ENCODE results near the gene LTBP2. TPM values are rescaled to one million over a fixed set of nuclear protein-coding genes. Genes with fewer than 3 reads are reported as not detected.

Gene LTBP2
- 10 to 100 TPM; 19.8 to 51.9 (median 28.8) TPM for total RNA-seq

DNA sequence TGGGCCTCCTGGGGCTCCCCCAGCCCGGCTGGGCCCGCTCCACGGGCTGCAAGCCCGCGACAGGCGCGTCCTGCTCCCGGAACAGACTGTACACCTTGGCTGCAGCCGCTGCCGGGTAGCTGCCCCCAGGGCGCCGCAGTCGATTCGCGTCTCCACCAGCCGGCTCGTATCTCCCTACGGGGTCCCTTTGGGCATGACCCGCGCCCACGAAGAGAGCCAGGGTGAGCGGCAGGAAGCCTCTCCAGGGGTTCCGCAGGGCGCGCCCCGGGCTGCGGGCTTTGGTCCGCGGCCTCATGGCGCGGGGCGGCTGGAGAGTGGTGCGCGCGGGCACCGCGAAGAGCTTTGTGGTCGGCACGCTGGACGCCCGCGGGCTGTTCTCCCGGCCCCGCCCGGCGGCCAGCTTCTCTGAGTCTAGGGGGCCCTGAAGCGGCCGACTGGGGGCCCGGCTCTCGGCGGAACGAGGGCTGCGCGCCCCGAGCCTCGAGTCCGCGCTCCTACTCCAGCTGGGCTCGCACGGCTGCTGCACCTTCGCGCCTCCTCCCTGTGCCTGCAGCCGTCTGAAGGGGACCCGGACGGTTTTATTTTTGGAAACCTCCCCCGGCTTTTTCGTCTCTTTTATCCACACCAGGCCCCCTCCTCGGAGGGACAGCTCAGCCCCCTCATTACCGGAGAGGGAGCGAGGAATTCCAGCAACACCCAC is at the start of gene LTBP2:
TSS of gene LTBP2 (minus strand) at position 588 of the 700 bp plus-strand sequence. CDS start at position 295, 293 bp downstream.
- Histone ChIP-seq H3K4me3 (peak within 1 kb of the TSS; percentile 61 to 96 (median 70)), H3K27ac (peak within 1 kb of the TSS; percentile 37 to 56 (median 50)), H3K36me3 (no peaks in the 10 kb centered on the region), H3K9me3 (no peaks in the 10 kb centered on the region), H3K27me3 (peaks cover 16 to 37% (median 17%) of the 10 kb centered on the region in 3 donors), H3K4me1 (peaks cover 7 to 9% of the 10 kb centered on the region in 2 donors)
- DNase-seq: no peak
- ATAC-seq: peak; percentile 18 to 34
- TF ChIP-seq, protein P1, sequence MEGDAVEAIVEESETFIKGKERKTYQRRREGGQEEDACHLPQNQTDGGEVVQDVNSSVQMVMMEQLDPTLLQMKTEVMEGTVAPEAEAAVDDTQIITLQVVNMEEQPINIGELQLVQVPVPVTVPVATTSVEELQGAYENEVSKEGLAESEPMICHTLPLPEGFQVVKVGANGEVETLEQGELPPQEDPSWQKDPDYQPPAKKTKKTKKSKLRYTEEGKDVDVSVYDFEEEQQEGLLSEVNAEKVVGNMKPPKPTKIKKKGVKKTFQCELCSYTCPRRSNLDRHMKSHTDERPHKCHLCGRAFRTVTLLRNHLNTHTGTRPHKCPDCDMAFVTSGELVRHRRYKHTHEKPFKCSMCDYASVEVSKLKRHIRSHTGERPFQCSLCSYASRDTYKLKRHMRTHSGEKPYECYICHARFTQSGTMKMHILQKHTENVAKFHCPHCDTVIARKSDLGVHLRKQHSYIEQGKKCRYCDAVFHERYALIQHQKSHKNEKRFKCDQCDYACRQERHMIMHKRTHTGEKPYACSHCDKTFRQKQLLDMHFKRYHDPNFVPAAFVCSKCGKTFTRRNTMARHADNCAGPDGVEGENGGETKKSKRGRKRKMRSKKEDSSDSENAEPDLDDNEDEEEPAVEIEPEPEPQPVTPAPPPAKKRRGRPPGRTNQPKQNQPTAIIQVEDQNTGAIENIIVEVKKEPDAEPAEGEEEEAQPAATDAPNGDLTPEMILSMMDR (IDR thresholded peaks at IDR 0.05 in 4 of 5, conservative IDR thresholded peaks at IDR 0.05 in 1 of 5): no peak
- no peak for TF ChIP-seq POLR2A (IDR thresholded peaks at IDR 0.05)
- in situ Hi-C loops (cut with MboI; ENCODE audit: low sequenced_read_pairs in 4 of 4): no loop called here
- intact Hi-C loops (cut with DNase I; ENCODE audit: low total_unique reads): loop anchor here (1.0 to 5.0 kb wide), 4 partner anchors 64 to 249 kb away; partner anchors contain the start of gene YLPM1

DNA sequence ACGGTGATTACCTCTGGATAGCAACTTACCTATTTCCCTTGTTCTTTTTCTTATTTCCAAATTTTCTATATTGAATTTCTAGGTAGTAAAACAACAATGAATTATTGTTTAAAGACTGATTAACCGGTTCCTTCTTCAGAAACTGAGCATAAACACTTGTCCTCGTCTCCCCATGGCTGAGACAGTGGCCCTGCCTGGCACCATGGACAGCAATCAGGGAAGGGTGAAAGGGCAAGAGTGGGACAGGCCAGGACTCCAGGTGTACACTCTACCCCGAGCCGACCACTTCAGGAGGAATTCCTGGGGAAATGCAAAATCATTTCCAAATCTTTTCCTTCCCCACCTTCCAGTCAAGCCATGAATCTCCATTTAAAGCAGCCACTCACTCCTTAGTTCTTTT is 48.8 kb upstream of the LTBP2 start:
- H3K27me3 ChIP-seq: no peaks in the 10 kb centered on the region
- H3K27ac ChIP-seq: peak overlapping the region; percentile 80 to 88 (median 87)
- ATAC-seq (no peak), DNase-seq (no peak)
- no peak overlapping the region for H3K4me3 ChIP-seq
- TF ChIP-seq, protein P1 (IDR thresholded peaks at IDR 0.05 in 4 of 5, conservative IDR thresholded peaks at IDR 0.05 in 1 of 5): no peak
- no peak for TF ChIP-seq POLR2A (IDR thresholded peaks at IDR 0.05)
- peaks cover 34 to 68% of the 10 kb centered on the region in 2 donors for H3K4me1 ChIP-seq
- no peaks in the 10 kb centered on the region for H3K9me3 ChIP-seq
- in situ Hi-C loops (cut with MboI; ENCODE audit: low sequenced_read_pairs in 4 of 4) (no loop called here), intact Hi-C loops (cut with DNase I; ENCODE audit: low total_unique reads) (loop anchor here (5.0 kb wide), 1 partner anchor 114 kb away; no protein-coding TSS in a partner anchor)
- H3K36me3 ChIP-seq: peaks cover 0 to 5% of the 10 kb centered on the region in 2 donors

DNA sequence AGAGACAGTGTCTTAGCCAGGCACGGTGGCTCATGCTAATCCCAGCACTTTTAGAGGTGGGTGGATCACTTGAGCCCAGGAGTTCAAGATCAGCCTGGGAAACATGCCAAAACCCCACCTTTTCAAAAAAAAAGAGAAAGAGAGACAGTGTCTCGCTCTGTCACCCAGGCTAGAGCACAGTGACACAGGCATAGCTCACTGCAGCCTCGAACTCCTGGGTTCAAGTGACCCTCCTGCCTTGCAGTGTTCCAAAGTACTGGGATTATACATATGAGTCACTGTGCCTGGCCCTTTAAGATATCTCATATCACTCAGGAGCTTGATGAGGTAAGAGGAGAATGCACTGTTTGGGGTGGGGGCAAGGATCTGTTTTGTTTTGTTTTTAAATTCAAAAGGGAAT is 48.1 kb upstream of the LTBP2 start:
- Histone ChIP-seq H3K4me3 (no peak overlapping the region), H3K9me3 (no peaks in the 10 kb centered on the region), H3K36me3 (peaks cover 0 to 5% of the 10 kb centered on the region in 2 donors), H3K27ac (peak overlapping the region in 3 of 4 donors; percentile 86 to 88 (median 88)), H3K27me3 (no peaks in the 10 kb centered on the region), H3K4me1 (peaks cover 34 to 62% of the 10 kb centered on the region in 2 donors)
- intact Hi-C loops (cut with DNase I; ENCODE audit: low total_unique reads): loop anchor here (5.0 kb wide), 1 partner anchor 113 kb away; no protein-coding TSS in a partner anchor
- ATAC-seq (no peak), DNase-seq (no peak)
- TF ChIP-seq, protein P1 (IDR thresholded peaks at IDR 0.05 in 4 of 5, conservative IDR thresholded peaks at IDR 0.05 in 1 of 5): no peak
- TF ChIP-seq POLR2A (IDR thresholded peaks at IDR 0.05): no peak
- in situ Hi-C loops (cut with MboI; ENCODE audit: low sequenced_read_pairs in 4 of 4): no loop called here

DNA sequence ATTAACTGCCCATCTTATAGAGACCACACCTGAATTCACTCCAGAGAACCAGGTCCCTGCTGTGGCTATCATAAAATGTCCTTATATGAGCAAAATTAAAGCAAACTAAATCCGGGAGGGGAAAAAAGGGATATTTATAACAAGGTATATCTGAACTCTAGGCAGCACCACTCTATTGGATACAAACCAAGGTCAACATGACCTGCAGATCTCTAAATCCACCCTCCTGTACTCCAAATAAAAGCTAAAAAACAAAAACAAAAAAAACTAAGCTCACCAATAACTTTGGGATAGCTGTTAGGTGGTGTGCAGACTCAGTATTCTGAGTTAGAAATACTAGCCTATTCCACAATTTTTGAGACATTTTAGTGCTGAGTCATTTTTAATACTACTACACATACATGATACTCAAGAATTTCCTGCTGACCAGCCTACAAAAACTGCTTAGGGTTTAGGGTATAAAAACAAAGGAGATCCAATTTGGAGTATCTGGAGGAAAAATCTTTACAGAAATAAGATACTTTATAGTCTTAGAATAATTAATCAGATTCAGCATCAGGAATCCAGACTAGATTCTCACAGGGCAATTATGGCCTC is 46.6 kb upstream of the LTBP2 start:
- Histone ChIP-seq H3K4me1 (peaks cover 24 to 49% of the 10 kb centered on the region in 2 donors), H3K9me3 (no peaks in the 10 kb centered on the region), H3K36me3 (peaks cover 0 to 5% of the 10 kb centered on the region in 2 donors), H3K27me3 (no peaks in the 10 kb centered on the region), H3K4me3 (no peak overlapping the region), H3K27ac (no peak overlapping the region)
- DNase-seq: no peak
- in situ Hi-C loops (cut with MboI; ENCODE audit: low sequenced_read_pairs in 4 of 4) (no loop called here), intact Hi-C loops (cut with DNase I; ENCODE audit: low total_unique reads) (no loop called here)
- no peak for TF ChIP-seq POLR2A (IDR thresholded peaks at IDR 0.05)
- TF ChIP-seq, protein P1 (IDR thresholded peaks at IDR 0.05 in 4 of 5, conservative IDR thresholded peaks at IDR 0.05 in 1 of 5): no peak
- no peak for ATAC-seq
